ENCODE results near the gene CXorf51B. TPM values are rescaled to one million over a fixed set of nuclear protein-coding genes. Genes with fewer than 3 reads are reported as not detected.

The CXorf51B gene
- total and polyA plus RNA-seq, 9 of the 15 experiments (the other 6 are each of a cell fraction or from before 2014, with no cell fraction given), result not detected

DNA sequence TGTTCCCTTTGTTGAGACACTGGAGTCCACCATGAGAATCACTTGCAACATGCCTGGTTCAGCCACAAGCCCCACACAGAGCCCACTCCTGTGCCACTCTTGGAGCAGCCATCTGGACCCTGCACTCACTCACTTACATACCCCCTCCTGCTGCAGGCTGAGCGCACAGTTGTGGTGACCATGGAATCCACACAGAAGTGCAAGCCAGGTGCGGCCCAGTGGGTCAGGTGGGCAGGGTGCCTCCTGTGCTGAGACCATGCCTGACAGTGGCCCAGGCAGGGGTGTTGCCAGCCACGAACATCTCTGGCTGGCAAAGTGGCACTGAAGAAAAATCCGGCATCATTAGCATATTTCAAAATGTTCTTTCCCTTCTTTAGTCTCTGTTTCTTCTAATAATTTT, 22.4 kb downstream of the CXorf51B start:
- WGBS (ENCODE audit: insufficient coverage, low coverage, missing lambda C conversion rate), result 0% methylated on average over 3 of the region's 4 CpGs
- DNase-seq (ENCODE audit: extremely low read depth in 1 of 4, low spot score in 3 of 4) (no peak), FAIRE-seq (no peak), ATAC-seq (no peak)
- Histone ChIP-seq H3K4me3 (no peak overlapping the region), H2AFZ (ENCODE audit: low read depth, low read length) (no peak overlapping the region), H4K20me1 (replicated peaks; ENCODE audit: control insufficient read depth, insufficient read depth, low read length) (no peaks in the 10 kb centered on the region), H3K9me3 (replicated peaks; ENCODE audit: control insufficient read depth, insufficient read depth, low read depth, low read length) (no peaks in the 10 kb centered on the region), H3K27ac (ENCODE audit: extremely low read depth, low read depth, low read length) (no peak overlapping the region), H3K27me3 (ENCODE audit: control insufficient read depth in 2 of 2, insufficient read depth in 2 of 2, low read length in 2 of 2) (no peaks in the 10 kb centered on the region), H3K9me1 (ENCODE audit: control insufficient read depth, insufficient read depth, low read length) (no peaks in the 10 kb centered on the region), H3K79me2 (ENCODE audit: control insufficient read depth, insufficient read depth, low read length) (no peaks in the 10 kb centered on the region), H3K4me2 (ENCODE audit: insufficient read depth, low read length) (no peak overlapping the region), H3K4me1 (replicated peaks in 1 of 2; ENCODE audit: control insufficient read depth in 2 of 2, insufficient read depth in 2 of 2, low read length in 2 of 2) (no peaks in the 10 kb centered on the region), H3K36me3 (ENCODE audit: control insufficient read depth, insufficient read depth, low read length) (no peaks in the 10 kb centered on the region), H3K9ac (ENCODE audit: insufficient read depth in 1 of 2, low read depth in 2 of 2, low read length in 2 of 2) (no peak overlapping the region)
- no TSS peak for BruUV-seq (replicated peaks)
- TF ChIP-seq GATAD2B (IDR thresholded peaks at IDR 0.05; ENCODE audit: borderline replicate concordance) (no peak), RBM39 (optimal IDR thresholded peaks at IDR 0.05; ENCODE audit: low read depth, low read length) (no peak), HDAC3 (IDR thresholded peaks at IDR 0.05; ENCODE audit: borderline replicate concordance, partially characterized antibody) (no peak)
- TF ChIP-seq, protein P1, sequence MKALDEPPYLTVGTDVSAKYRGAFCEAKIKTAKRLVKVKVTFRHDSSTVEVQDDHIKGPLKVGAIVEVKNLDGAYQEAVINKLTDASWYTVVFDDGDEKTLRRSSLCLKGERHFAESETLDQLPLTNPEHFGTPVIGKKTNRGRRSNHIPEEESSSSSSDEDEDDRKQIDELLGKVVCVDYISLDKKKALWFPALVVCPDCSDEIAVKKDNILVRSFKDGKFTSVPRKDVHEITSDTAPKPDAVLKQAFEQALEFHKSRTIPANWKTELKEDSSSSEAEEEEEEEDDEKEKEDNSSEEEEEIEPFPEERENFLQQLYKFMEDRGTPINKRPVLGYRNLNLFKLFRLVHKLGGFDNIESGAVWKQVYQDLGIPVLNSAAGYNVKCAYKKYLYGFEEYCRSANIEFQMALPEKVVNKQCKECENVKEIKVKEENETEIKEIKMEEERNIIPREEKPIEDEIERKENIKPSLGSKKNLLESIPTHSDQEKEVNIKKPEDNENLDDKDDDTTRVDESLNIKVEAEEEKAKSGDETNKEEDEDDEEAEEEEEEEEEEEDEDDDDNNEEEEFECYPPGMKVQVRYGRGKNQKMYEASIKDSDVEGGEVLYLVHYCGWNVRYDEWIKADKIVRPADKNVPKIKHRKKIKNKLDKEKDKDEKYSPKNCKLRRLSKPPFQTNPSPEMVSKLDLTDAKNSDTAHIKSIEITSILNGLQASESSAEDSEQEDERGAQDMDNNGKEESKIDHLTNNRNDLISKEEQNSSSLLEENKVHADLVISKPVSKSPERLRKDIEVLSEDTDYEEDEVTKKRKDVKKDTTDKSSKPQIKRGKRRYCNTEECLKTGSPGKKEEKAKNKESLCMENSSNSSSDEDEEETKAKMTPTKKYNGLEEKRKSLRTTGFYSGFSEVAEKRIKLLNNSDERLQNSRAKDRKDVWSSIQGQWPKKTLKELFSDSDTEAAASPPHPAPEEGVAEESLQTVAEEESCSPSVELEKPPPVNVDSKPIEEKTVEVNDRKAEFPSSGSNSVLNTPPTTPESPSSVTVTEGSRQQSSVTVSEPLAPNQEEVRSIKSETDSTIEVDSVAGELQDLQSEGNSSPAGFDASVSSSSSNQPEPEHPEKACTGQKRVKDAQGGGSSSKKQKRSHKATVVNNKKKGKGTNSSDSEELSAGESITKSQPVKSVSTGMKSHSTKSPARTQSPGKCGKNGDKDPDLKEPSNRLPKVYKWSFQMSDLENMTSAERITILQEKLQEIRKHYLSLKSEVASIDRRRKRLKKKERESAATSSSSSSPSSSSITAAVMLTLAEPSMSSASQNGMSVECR (CRISPR knock-in tag; IDR thresholded peaks at IDR 0.05), result no peak
- POLR2A ChIA-PET, result no interaction called here
- intact Hi-C loops (cut with micrococcal nuclease) (no loop called here), in situ Hi-C loops (cut with MboI) (no loop called here)
- CTCF ChIA-PET (ENCODE audit: low intra/inter-chr PET ratio), result no interaction called here
